Right cardiac atrium (tissue), 5 donors: ENCODE results near the gene GDE1. TPM values are rescaled to one million over a fixed set of nuclear protein-coding genes. Genes with fewer than 3 reads are reported as not detected.

Source experiments
- ATAC-seq, 2 donors: fragments of 200-7000 bp; cut with Tn5 transposase; one replicate each; pipeline versions ENCODE4 v1.8.0 to v1.9.1; 2020; ENCODE audit warnings: moderate library complexity in 2 of 2, mild to moderate bottlenecking in 1 of 2
- DNase-seq, 3 donors: peaks; one replicate each; pipeline ENCODE4 v3.0.0-alpha.2; 2020
- H3K27ac ChIP-seq: one replicate; pipeline ENCODE4 v1.5.1; 2013; ENCODE audit warnings: mild to moderate bottlenecking, low read length, control low read depth, moderate library complexity
- H3K27me3 ChIP-seq: one replicate; pipeline ENCODE4 v1.6.1; 2013; ENCODE audit not compliant: control insufficient read depth, insufficient read depth
- H3K4me1 ChIP-seq: one replicate; pipeline ENCODE4 v1.6.1; 2013; ENCODE audit warnings: low read length; ENCODE audit not compliant: control insufficient read depth, insufficient read depth
- H3K4me3 ChIP-seq: one replicate; pipeline ENCODE4 v1.5.1; 2013; ENCODE audit warnings: low read length, control low read depth
- H3K9me3 ChIP-seq: one replicate; pipeline ENCODE4 v1.6.1; 2013; ENCODE audit warnings: low read length; ENCODE audit not compliant: control insufficient read depth
- WGBS: extraction: QIAGEN DNeasy Blood & Tissue Kit; methylation state at CpG from one replicate; pipeline ENCODE4 v1.1.7; 2013; 5-methylcytosine and 5-hydroxymethylcytosine counted together
- intact Hi-C, 4 donors: fragments of 100-400 bp; cut with DNase I; formaldehyde crosslinking; loops; one replicate each; pipeline versions ENCODE4 v1.11.0 to v1.14.0; 2022 to 2023
- polyA plus RNA-seq: library from polyadenylated mRNA; stranded (reverse); fragments of 200-250 nt; gene quantifications from one replicate; pipeline ENCODE4 v1.2.3, GENCODE V29; 2013
- total RNA-seq, 4 donors: library from RNA; stranded (reverse); fragmentation: NEBNext Ultra II Directional; extraction: Animal tissue kit (Norgen Biotek cat#: 25700); gene quantifications; one replicate each; pipeline ENCODE4 v1.2.1, GENCODE V29; 2021
- donor health status: healthy with polysubstance abuse.
- donor health status: DM: no; HTN: yes; CAD: no.
- donor health status: DM: no; HTN: no; CAD: no.
- donor health status: DM: no; HTN: yes; CAD: no; lungs with severe emphysema.
- donor health status: DM: yes; HTN: yes; CAD: no.

GDE1 gene
- total and polyA plus RNA-seq, 5 donors: 72.9 to 121 (median 104) TPM

DNA sequence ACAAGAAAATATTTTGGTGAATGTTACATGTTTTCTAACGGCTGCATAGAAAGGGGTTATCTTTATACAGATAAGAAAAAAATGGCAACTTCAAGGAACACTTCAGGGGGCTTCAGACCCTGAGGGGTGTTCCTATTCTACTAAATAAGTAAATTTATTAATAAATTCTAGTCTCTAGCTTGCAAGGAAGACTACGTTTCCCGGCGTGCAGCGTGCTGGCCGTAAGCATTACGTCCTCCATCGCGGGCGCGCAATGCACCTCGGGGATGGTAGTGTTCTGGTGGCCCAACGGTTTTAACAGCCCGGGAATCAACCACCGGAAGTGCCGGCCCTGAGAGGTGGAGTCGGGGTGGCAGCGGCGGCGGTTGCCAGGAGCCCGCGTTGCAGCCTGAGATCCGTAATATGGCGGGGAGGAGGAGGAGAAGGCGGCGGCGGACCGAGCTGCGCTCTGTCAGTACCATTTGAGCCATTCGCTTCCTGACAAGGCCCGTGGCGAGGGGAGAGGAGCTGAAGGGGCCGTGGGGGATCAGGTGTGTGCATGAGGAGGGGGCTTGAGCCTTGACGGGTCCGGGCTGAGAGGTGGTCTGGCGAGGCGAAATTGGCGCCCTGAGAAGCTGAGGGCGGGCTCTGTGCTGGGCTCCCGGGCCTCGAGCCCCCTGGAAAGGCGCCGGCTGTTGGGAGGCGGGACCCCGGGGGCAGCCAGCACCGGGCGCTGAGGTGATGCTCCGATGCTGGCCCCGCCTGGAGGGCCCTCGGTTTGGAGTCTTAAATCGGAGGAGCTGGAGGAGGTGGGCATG lies 1.9 kb upstream of the GDE1 start, which contains the start of gene CCP110:
TSS of gene CCP110 (plus strand) at position 384 of the 797 bp plus-strand sequence. CDS start 3,940 bp downstream, outside the sequence.
- peak; percentile 98 to 99 (median 98) for DNase-seq
- peak within 1 kb of the TSS; percentile 84 for H3K4me3 ChIP-seq
- peak within 1 kb of the TSS; percentile 43 for H3K27ac ChIP-seq
- peak; percentile 94 to 95 for ATAC-seq
- intact Hi-C loops: no loop called here
- H3K9me3 ChIP-seq: no peaks in the 10 kb centered on the region
- no peaks in the 10 kb centered on the region for H3K27me3 ChIP-seq
- WGBS: 1% methylated on average over 51 of the region's 51 CpGs
- peaks cover 6% of the 10 kb centered on the region for H3K4me1 ChIP-seq

DNA sequence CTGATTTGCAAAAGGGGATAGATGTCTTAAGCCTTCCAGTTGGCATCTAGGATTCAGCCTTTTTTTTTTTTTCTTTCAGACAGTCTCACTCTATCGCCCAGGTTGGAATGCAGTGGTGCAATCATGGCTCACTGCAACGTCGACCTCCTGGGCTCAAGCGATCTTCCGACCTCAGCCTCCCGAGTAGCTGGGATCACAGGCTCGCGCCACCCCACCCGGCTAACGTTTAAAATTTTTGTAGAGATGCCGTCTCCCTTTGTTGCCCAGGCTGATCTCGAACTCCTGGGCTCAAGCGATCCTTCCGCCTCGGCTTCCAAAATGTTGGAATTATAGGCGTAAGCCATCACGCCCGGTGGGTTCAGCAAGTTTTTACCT lies 1.3 kb upstream of the GDE1 start:
- H3K4me1 ChIP-seq: peaks cover 6% of the 10 kb centered on the region
- DNase-seq (peak in 1 of 3 donors; percentile 60), ATAC-seq (no peak)
- H3K27ac ChIP-seq: no peak overlapping the region
- H3K4me3 ChIP-seq: no peak overlapping the region
- intact Hi-C loops: no loop called here
- 76% methylated on average over 18 of the region's 18 CpGs for WGBS
- H3K9me3 ChIP-seq: no peaks in the 10 kb centered on the region
- H3K27me3 ChIP-seq: no peaks in the 10 kb centered on the region

DNA sequence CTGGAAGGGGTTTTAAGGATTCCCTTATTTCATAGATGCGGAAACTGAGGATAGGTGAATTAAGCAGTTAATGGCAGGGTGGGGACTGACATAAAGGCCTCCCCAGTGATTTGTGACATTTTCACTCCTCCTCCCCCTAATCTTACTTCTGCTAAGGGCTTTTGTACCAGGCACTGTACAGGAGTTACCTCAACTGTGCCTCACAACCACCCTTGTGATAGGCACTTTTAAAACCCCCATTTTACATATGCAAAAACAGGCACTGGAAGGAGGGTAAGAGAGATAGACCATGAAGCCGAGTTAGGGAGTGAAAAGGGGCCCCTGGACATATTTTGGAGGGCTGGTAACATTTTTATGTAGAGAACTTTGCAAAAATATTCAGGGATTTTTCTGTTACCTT lies 862 bp upstream of the GDE1 start:
- WGBS: 94% methylated on average over 2 of the region's 2 CpGs
- ATAC-seq: no peak
- Histone ChIP-seq H3K4me3 (no peak overlapping the region), H3K4me1 (peaks cover 6% of the 10 kb centered on the region), H3K27me3 (no peaks in the 10 kb centered on the region), H3K9me3 (no peaks in the 10 kb centered on the region), H3K27ac (no peak overlapping the region)
- intact Hi-C loops: no loop called here
- DNase-seq: no peak

DNA sequence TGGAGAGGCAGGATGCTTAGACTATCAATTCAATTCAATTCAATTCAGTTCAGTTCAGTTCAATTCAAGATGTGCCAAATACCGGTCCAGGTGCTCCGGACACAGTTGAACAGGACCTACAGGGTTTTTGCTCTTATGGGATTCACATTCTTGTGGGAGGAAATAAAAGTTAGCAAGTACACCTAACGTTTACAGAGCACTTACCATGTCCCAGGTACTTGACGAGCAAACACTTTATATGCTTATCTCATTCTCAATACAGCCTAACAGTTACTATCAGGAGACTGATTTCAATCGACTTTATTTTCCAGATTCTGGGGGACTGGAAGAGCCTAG lies 467 bp upstream of the GDE1 start:
- no peak overlapping the region for H3K27ac ChIP-seq
- H3K4me3 ChIP-seq: no peak overlapping the region
- H3K27me3 ChIP-seq: no peaks in the 10 kb centered on the region
- WGBS: 28% methylated on average over 5 of the region's 5 CpGs
- H3K9me3 ChIP-seq: no peaks in the 10 kb centered on the region
- ATAC-seq: no peak
- no peak for DNase-seq
- intact Hi-C loops: no loop called here
- peaks cover 6% of the 10 kb centered on the region for H3K4me1 ChIP-seq

DNA sequence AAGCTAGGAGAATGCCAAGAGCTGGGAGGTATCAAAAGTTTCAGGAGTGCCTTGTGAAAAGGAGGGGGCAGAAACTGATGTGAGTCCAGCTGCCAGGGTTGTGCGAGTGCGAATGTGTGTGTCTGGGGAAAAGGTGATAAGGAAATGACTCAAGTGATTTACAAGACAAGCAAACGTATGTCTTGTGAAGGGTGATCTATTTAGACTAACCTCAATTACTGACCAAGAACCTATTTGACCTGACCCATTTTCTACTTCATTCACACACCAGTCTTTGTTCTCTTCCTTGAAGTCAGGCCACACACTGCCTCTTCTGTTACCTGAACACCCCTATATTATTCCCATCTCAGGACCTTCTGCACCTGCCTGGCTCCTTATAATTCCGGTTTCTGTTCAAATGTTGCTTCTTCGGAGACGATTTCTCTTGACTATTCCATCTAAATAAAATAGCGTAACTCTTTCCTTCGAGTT lies 1.0 kb downstream of the GDE1 start:
- ATAC-seq (no peak), DNase-seq (no peak)
- Histone ChIP-seq H3K27me3 (no peaks in the 10 kb centered on the region), H3K4me3 (peak overlapping the region; percentile 68), H3K4me1 (peaks cover 6% of the 10 kb centered on the region), H3K9me3 (no peaks in the 10 kb centered on the region), H3K27ac (peak overlapping the region; percentile 46)
- WGBS: 7% methylated on average over 8 of the region's 8 CpGs
- intact Hi-C loops: no loop called here

DNA sequence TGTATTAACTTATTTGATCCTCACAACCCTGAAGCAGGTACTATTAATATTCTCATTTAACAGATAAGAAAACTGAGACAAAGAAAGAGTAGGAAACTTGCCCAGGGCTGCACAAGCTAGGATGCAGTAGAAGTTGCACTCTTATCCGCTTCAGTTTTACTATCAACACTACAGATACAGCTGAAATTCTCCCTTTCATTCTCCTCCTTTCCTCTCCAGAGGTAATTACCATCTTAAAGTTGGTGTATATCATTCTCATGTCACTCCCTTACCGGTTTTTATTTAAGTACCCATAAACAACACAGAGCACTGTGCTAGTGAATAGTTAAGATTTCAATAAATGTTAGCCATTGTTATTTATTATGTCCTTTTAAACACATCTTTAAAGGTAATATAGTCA lies 3.5 kb downstream of the GDE1 start:
- no peak for DNase-seq
- Histone ChIP-seq H3K4me3 (no peak overlapping the region), H3K27me3 (no peaks in the 10 kb centered on the region), H3K4me1 (peaks cover 2% of the 10 kb centered on the region), H3K27ac (no peak overlapping the region), H3K9me3 (no peaks in the 10 kb centered on the region)
- no peak for ATAC-seq
- 76% methylated on average over 2 of the region's 2 CpGs for WGBS
- intact Hi-C loops: no loop called here

DNA sequence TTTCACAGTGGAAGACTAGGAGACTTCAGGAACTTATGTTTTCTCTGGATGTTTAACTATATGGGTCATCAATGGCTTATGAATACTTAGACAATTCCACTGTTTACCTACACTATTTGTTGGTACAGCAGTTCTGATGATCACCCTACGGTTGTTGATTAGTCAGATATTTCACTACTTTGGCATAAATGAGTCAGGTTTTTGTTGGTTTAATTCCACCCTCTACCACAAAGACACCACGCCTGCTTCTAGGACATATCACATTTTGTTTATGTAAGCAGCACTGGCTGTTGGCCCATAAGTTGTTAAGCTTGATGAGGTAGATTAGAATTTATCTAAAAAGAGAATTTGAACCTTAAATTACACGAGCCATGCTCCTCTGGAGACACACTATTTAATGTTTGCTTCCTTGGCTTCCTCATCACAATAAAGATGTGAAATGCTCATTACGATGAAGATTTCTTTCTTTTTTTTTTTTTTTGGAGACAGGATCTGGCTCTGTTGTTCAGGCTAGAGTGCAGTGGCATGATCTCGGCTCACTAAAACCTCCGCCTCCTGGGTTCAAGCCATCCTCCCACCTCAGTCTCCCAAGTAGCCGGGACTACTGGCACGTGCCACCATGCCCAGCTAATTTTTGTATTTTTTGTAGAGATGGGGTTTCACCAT lies 4.3 kb downstream of the GDE1 start:
- H3K27me3 ChIP-seq: no peaks in the 10 kb centered on the region
- 88% methylated on average over 8 of the region's 8 CpGs for WGBS
- no peaks in the 10 kb centered on the region for H3K9me3 ChIP-seq
- H3K4me3 ChIP-seq: no peak overlapping the region
- intact Hi-C loops: no loop called here
- ATAC-seq (no peak), DNase-seq (no peak)
- peaks cover 2% of the 10 kb centered on the region for H3K4me1 ChIP-seq
- no peak overlapping the region for H3K27ac ChIP-seq

DNA sequence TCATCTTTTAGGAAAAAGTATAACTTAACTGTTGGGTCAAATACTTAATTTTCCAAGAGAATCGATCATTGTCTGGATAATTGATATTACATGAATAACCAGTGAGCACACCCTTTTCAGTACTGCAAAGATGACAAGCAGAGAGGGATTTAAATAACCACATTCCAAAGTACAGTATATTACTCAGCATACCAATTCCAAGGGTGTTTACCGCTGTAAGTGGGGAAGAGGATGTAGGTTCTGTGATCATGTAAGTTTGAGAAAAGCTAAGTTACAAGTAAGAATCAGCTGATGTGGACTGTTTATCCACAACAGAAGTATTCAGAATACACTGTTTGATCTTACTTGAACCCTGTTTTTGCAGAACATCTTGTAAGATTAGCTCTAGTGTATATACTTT lies 6.1 kb downstream of the GDE1 start:
- Histone ChIP-seq H3K9me3 (no peaks in the 10 kb centered on the region), H3K4me1 (peaks cover under 1% of the 10 kb centered on the region), H3K4me3 (no peak overlapping the region), H3K27me3 (no peaks in the 10 kb centered on the region), H3K27ac (no peak overlapping the region)
- intact Hi-C loops: no loop called here
- DNase-seq (no peak), ATAC-seq (no peak)
- 93% methylated on average over 2 of the region's 2 CpGs for WGBS

DNA sequence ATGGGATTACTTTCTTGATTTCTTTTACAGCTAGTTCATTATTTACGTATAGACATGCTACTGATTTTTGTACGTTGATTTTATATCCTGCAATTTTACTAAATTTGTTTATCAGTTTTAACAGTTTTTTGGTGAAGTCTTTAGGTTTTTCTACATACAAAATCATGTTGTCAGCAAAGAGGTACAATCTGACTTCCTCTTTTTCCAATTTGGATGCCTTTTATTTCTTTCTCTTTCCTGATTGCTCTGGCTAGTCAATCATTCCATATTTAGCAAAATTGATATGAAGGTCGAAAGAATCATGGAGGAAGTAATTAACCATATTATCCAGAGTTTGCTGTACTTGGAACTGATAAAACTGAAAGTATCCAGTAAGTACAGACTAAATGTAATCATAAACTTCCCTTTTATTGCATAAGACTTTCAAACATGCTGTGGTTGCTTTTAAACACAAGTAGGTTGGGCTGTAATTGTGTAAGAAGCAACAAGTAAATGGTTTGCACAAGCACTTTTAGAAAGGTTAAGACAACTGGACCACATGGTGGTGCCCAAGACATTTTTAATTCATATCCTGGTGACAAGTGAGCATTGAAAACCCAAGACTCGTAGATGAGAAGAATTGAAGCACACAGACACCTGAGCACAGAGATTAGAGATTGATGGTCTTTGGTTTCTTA lies 8.4 kb downstream of the GDE1 start:
- H3K27ac ChIP-seq: no peak overlapping the region
- H3K27me3 ChIP-seq: no peaks in the 10 kb centered on the region
- intact Hi-C loops: no loop called here
- no peaks in the 10 kb centered on the region for H3K9me3 ChIP-seq
- no peak overlapping the region for H3K4me3 ChIP-seq
- peaks cover 1% of the 10 kb centered on the region for H3K4me1 ChIP-seq
- ATAC-seq: peak in 1 of 2 donors; percentile 33
- no peak for DNase-seq
- 74% methylated on average over 4 of the region's 4 CpGs for WGBS

DNA sequence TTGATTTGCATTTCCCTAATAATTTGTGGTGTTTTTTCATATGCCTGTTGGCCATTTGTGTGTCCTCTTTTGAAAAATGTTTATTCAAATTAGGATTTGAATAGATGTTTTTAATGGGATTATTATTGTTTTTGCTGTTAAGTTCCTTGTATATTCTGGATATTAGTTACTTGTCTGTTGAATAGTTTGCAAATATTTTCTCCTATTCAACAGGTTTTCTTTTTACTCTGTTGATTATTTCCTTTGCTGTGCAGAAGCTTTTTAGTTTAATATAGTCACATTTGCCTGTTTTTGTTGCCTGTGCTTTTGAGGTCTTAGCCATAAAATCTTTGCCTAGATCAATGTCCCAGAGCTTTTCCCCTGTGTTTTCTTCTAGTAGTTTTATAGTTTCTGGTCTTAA lies 9.6 kb downstream of the GDE1 start:
- H3K4me3 ChIP-seq: no peak overlapping the region
- ATAC-seq (no peak), DNase-seq (no peak)
- H3K27me3 ChIP-seq: no peaks in the 10 kb centered on the region
- H3K9me3 ChIP-seq: no peaks in the 10 kb centered on the region
- no peak overlapping the region for H3K27ac ChIP-seq
- intact Hi-C loops: no loop called here
- peaks cover 1% of the 10 kb centered on the region for H3K4me1 ChIP-seq

DNA sequence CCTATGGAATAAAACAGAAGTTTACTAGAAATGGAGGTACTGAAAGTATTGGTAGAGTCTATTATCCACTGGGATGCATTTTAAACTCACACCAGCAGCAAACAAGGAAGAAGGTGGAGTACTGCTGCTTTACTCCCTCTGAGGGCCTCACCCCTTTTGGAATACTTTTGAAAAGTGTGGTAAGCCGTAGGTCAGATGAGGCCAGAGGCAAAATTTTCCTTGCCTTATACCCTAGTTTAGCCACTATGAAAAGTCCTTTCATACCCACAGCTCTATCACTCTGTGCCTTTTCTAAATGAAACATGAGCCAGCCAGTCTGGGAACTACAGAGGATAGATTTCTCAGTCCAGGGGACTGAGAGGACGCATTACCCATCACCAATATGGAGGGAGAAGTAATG lies 14.0 kb downstream of the GDE1 start:
- WGBS: 94% methylated on average over 2 of the region's 2 CpGs
- intact Hi-C loops: loop anchor here in 3 of 4 donors (10.0 kb wide), 2 partner anchors 413 to 423 kb away; no protein-coding TSS in a partner anchor
- Histone ChIP-seq H3K4me1 (peaks cover 1% of the 10 kb centered on the region), H3K27ac (no peak overlapping the region), H3K4me3 (no peak overlapping the region), H3K27me3 (no peaks in the 10 kb centered on the region), H3K9me3 (no peaks in the 10 kb centered on the region)
- peak in 1 of 2 donors; percentile 43 for ATAC-seq
- DNase-seq: no peak
